ENCODE measurements around the gene RPL41. TPM values are rescaled to one million over a fixed set of nuclear protein-coding genes. Genes with fewer than 3 reads are reported as not detected.
A peak's percentile ranks its signal among the peaks of the same experiment; 100 is the strongest.
"Not testable (repeated sequence)": the region's sequence is repeated elsewhere in the genome, so short reads cannot be mapped to it uniquely, and the experiment has no call there.

Gene RPL41
- total RNA-seq, 2 experiments from 2014 or later = 3,940 to 4,815 TPM

DNA sequence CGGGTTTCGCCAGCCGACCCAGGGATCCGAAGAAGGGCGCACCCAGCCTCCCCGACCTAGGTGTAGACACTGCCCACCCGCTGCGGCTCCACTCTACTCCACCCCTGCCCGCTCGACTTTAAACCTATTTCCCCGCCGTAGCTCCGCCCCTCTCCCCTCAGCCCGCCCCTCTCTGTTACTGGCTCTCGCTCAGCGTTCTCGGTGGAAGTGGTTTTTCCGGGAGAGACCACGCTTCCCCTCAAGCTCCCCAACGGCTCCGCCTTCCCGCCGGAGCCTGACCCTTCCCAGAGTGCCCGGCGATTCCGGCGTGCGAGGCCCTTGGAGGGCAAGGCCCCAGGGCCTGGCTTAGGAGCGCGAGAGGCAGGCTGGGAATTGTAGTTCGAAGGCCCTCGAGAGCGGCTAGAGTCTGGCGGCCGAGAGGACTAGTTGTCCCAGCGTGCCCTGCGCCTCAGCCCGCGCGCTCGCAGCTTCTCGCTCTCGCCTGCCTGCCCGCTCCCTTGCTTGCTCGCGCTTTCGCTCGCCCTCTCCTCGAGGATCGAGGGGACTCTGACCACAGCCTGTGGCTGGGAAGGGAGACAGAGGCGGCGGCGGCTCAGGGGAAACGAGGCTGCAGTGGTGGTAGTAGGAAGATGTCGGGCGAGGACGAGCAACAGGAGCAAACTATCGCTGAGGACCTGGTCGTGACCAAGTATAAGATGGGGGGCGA lies 12.2 kb upstream of the RPL41 start, which contains the start of gene PA2G4:
PA2G4 (plus strand) TSS at position 451 of the 706 bp plus-strand sequence; CDS start at position 630, 179 bp downstream.
- POLR2A ChIA-PET = interaction anchor here (0.9 to 2.0 kb wide), 5 partner anchors 8 to 85 kb away, joined by 3 to 10 read pairs (median 4); partner anchors contain the start of genes SMARCC2 and ZC3H10
- peaks cover 62% of the 10 kb centered on the region for H3K4me1 Mint-ChIP-seq

GRCh38 chr12:56104815-56105608 lies 11.4 kb upstream of the RPL41 start:
- Mint-ChIP-seq H3K27me3 (no peaks in the 10 kb centered on the region), H3K9me3 (no peaks in the 10 kb centered on the region), H3K4me1 (peaks cover 60% of the 10 kb centered on the region), H3K27ac (peak overlapping the region; percentile 98), H3K36me3 (ENCODE audit: low read depth) (peaks cover 52% of the 10 kb centered on the region), H3K4me3 (peak overlapping the region; percentile 99)
- peak; percentile 28 for DNase-seq
- POLR2A ChIA-PET = interaction anchor here (0.6 to 2.0 kb wide), 6 partner anchors 10 to 85 kb away, joined by 3 to 10 read pairs (median 4); partner anchors contain the start of genes ERBB3, SMARCC2 and ZC3H10
- CTCF ChIA-PET = interaction anchor here (0.6 to 5.5 kb wide), 11 partner anchors 12 to 1645 kb away, joined by 3 to 41 read pairs (median 4); partner anchors contain the start of genes ERBB3, RPL41, SMARCC2 and SUOX

More for the DNA sequence above, 12.2 kb upstream of the RPL41 start, which contains the start of gene PA2G4:
- peak; percentile 99 for DNase-seq
- peaks cover 48% of the 10 kb centered on the region for H3K36me3 Mint-ChIP-seq (ENCODE audit: low read depth)
- peak within 1 kb of the TSS; percentile 98 for H3K27ac Mint-ChIP-seq
- CTCF ChIA-PET = interaction anchor here (0.6 to 5.5 kb wide), 13 partner anchors 13 to 1645 kb away, joined by 3 to 41 read pairs (median 4); partner anchors contain the start of genes ERBB3, RPL41, SMARCC2 and SUOX
- H3K9me3 Mint-ChIP-seq = no peaks in the 10 kb centered on the region
- H3K27me3 Mint-ChIP-seq = no peaks in the 10 kb centered on the region
- H3K4me3 Mint-ChIP-seq = peak within 1 kb of the TSS; percentile 99

DNA sequence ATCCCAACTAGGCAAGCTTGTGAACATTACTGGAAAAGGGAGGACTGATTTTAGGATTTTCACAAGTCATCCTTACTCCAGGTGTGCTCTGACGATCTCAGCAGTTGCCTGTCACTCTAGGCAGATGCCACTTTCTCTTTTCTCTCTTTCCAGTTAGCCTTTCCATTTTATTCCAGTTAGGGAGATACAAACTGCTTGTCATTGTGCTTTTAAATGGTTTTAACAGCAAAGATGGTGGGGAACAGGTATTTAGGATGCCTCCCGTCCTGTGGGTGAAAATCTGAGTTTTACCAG lies 10.9 kb upstream of the RPL41 start:
- H3K36me3 Mint-ChIP-seq (ENCODE audit: low read depth) = peaks cover 56% of the 10 kb centered on the region
- H3K27ac Mint-ChIP-seq = peak overlapping the region; percentile 98
- peaks cover 59% of the 10 kb centered on the region for H3K4me1 Mint-ChIP-seq
- H3K27me3 Mint-ChIP-seq = no peaks in the 10 kb centered on the region
- POLR2A ChIA-PET = interaction anchor here (0.6 to 0.9 kb wide), 2 partner anchors 10 to 26 kb away, joined by 3 read pairs; partner anchors contain the start of gene ERBB3
- no peaks in the 10 kb centered on the region for H3K9me3 Mint-ChIP-seq
- CTCF ChIA-PET = interaction anchor here (0.8 to 5.5 kb wide), 3 partner anchors 12 to 110 kb away, joined by 3 to 41 read pairs (median 6); partner anchors contain the start of genes RPL41 and ZC3H10
- DNase-seq = no peak
- H3K4me3 Mint-ChIP-seq = peak overlapping the region; percentile 99

- POLR2A ChIA-PET = no interaction called here
- H3K9me3 Mint-ChIP-seq = no peaks in the 10 kb centered on the region
- CTCF ChIA-PET = interaction anchor here (1.0 to 2.7 kb wide), 5 partner anchors 11 to 111 kb away, joined by 3 to 13 read pairs (median 7); partner anchors contain the start of genes ESYT1, SMARCC2, SUOX and ZC3H10
- DNase-seq = no peak
- H3K27me3 Mint-ChIP-seq = no peaks in the 10 kb centered on the region
- H3K4me3 Mint-ChIP-seq = no peak overlapping the region
- H3K27ac Mint-ChIP-seq = no peak overlapping the region
- H3K36me3 Mint-ChIP-seq (ENCODE audit: low read depth) = peaks cover 67% of the 10 kb centered on the region
- peaks cover 48% of the 10 kb centered on the region for H3K4me1 Mint-ChIP-seq
Measured at GRCh38 chr12:56107242-56107641, 9.2 kb upstream of the RPL41 start.

- H3K27ac Mint-ChIP-seq = no peak overlapping the region
- POLR2A ChIA-PET = no interaction called here
- H3K36me3 Mint-ChIP-seq (ENCODE audit: low read depth) = peaks cover 76% of the 10 kb centered on the region
- CTCF ChIA-PET = interaction anchor here (1.5 kb wide), 1 partner anchor 64 kb away, joined by 3 read pairs; no protein-coding TSS in a partner anchor
- no peak for DNase-seq
- peaks cover 43% of the 10 kb centered on the region for H3K4me1 Mint-ChIP-seq
- no peak overlapping the region for H3K4me3 Mint-ChIP-seq
- no peaks in the 10 kb centered on the region for H3K9me3 Mint-ChIP-seq
- no peaks in the 10 kb centered on the region for H3K27me3 Mint-ChIP-seq
Measured at GRCh38 chr12:56110571-56110970, 5.9 kb upstream of the RPL41 start.

DNA sequence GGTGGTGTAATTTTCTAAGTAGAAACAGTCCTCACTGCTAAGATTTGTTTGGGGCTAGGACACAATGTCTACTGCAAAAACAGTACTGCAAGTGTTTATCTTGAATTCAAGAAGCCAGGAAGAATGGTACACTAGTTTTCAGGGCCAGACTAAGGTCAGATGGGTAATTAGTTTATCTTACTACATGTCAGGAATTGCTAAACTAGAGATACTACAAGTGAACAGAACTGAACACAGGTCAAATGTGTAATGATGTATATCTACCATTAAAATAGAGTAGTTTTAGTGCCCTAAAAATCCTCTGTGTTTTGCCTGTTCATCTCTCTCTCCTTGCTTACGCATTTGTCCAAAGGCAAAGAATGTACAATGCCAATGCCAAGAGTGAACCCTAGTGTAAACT lies 2.3 kb upstream of the RPL41 start:
- Mint-ChIP-seq H3K27ac (no peak overlapping the region), H3K36me3 (ENCODE audit: low read depth) (peaks cover 61% of the 10 kb centered on the region), H3K27me3 (no peaks in the 10 kb centered on the region), H3K9me3 (no peaks in the 10 kb centered on the region), H3K4me1 (peaks cover 34% of the 10 kb centered on the region), H3K4me3 (no peak overlapping the region)
- POLR2A ChIA-PET = no interaction called here
- DNase-seq = no peak
- CTCF ChIA-PET = interaction anchor here (1.0 to 1.7 kb wide), 2 partner anchors 14 to 390 kb away, joined by 4 read pairs; partner anchors contain the start of gene ESYT1

GRCh38 chr12:56115329-56115728 lies 1.1 kb upstream of the RPL41 start:
- H3K4me1 Mint-ChIP-seq = peaks cover 44% of the 10 kb centered on the region
- POLR2A ChIA-PET = interaction anchor here (0.7 to 1.9 kb wide), 2 partner anchors 10 to 12 kb away, joined by 3 to 10 read pairs; partner anchors contain the start of gene PA2G4

GRCh38 chr12:56117082-56117706 lies 761 bp downstream of the RPL41 start:
- peaks cover 51% of the 10 kb centered on the region for H3K36me3 Mint-ChIP-seq (ENCODE audit: low read depth)
- CTCF ChIA-PET = interaction anchor here (0.6 to 7.8 kb wide), 8 partner anchors 9 to 80 kb away, joined by 3 to 90 read pairs (median 12); partner anchors contain the start of genes ESYT1, MYL6, MYL6B and PA2G4
- not testable (repeated sequence) for DNase-seq, H3K9me3 Mint-ChIP-seq, H3K27me3 Mint-ChIP-seq
- peak overlapping the region; percentile 97 for H3K27ac Mint-ChIP-seq
- H3K4me1 Mint-ChIP-seq = peaks cover 40% of the 10 kb centered on the region
- POLR2A ChIA-PET = interaction anchor here (1.3 to 1.4 kb wide), 2 partner anchors 10 to 35 kb away, joined by 3 to 12 read pairs; partner anchors contain the start of genes ESYT1 and MYL6B
- peak overlapping the region; percentile 95 for H3K4me3 Mint-ChIP-seq

More at GRCh38 chr12:56115329-56115728, 1.1 kb upstream of the RPL41 start:
- CTCF ChIA-PET = interaction anchor here (0.6 to 7.8 kb wide), 5 partner anchors 12 to 611 kb away, joined by 4 to 90 read pairs (median 41); partner anchors contain the start of genes ESYT1, PA2G4 and SMARCC2
- Mint-ChIP-seq H3K27me3 (no peaks in the 10 kb centered on the region), H3K36me3 (ENCODE audit: low read depth) (peaks cover 52% of the 10 kb centered on the region), H3K27ac (peak overlapping the region; percentile 97), H3K4me3 (peak overlapping the region; percentile 95), H3K9me3 (no peaks in the 10 kb centered on the region)
- no peak for DNase-seq

DNA sequence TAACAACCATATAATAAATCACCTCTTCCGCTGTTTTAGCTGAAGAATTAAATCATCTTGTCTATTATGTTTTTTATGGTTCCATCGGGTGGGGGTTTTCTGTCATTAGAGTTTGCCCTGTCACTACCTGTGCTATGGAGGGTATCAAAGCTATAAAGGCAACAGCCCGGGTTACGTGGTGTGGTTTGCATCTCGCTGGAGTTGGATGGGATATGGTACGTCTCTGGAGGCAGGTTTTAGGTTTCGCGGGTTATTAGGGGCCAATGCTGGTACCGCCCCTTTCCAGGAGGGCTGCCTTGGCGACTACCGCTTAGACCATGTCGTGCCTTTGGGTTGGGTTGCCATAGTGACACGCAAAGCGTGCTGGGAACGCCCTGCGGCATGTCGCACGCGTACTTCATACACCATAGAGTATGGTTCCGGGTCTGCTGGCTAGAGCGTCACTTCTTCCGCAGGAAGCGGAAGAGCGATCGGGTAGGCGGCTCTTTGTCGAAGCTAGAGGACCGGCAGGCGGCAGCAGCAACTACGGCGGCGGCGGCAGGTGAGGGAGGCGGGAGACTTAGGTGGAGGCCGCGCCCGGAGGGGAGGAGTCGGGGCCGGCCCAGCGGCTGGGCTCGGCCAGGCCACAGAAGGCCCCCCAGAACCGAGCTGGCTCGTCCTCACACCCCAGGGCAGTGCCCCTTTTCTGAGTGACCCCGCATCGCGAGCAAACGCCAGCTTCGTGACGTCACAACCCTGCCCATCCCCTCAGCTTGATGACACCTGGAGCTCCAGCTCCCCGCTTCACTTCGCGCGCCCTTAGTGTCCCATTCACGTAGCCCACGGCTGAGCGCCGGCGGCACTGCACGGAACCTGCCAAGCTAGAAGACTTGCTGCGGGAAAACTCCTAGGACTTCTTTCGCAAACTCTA lies 1.6 kb downstream of the RPL41 start, which contains the start of gene ZC3H10:
ZC3H10 (plus strand) TSS at position 489 of the 910 bp plus-strand sequence. CDS start 2,297 bp downstream, outside the sequence.
- POLR2A ChIA-PET = interaction anchor here (0.6 to 1.7 kb wide), 8 partner anchors 9 to 241 kb away, joined by 3 to 12 read pairs (median 4); partner anchors contain the start of genes ESYT1, MYL6B, PA2G4 and SMARCC2
- peak; percentile 99 for DNase-seq
- peak within 1 kb of the TSS; percentile 97 for H3K27ac Mint-ChIP-seq
- CTCF ChIA-PET = interaction anchor here (0.6 to 7.8 kb wide), 31 partner anchors 10 to 568 kb away, joined by 3 to 90 read pairs (median 4); partner anchors contain the start of genes CNPY2, ESYT1, MYL6 and MYL6B
- H3K4me3 Mint-ChIP-seq = peak within 1 kb of the TSS; percentile 95
- peaks cover 43% of the 10 kb centered on the region for H3K36me3 Mint-ChIP-seq (ENCODE audit: low read depth)
- H3K27me3 Mint-ChIP-seq = no peaks in the 10 kb centered on the region
- no peaks in the 10 kb centered on the region for H3K9me3 Mint-ChIP-seq
- peaks cover 37% of the 10 kb centered on the region for H3K4me1 Mint-ChIP-seq

- POLR2A ChIA-PET = interaction anchor here (0.7 to 1.7 kb wide), 6 partner anchors 9 to 110 kb away, joined by 3 to 12 read pairs (median 4); partner anchors contain the start of genes ESYT1, MYL6B, PA2G4 and SMARCC2
- no peaks in the 10 kb centered on the region for H3K9me3 Mint-ChIP-seq
- H3K4me3 Mint-ChIP-seq = peak overlapping the region; percentile 95
- CTCF ChIA-PET = interaction anchor here (0.7 to 7.8 kb wide), 29 partner anchors 10 to 567 kb away, joined by 3 to 90 read pairs (median 4); partner anchors contain the start of genes CNPY2, COQ10A, ESYT1 and MYL6
- DNase-seq = no peak
- peaks cover 39% of the 10 kb centered on the region for H3K4me1 Mint-ChIP-seq
- peak overlapping the region; percentile 97 for H3K27ac Mint-ChIP-seq
- no peaks in the 10 kb centered on the region for H3K27me3 Mint-ChIP-seq
- H3K36me3 Mint-ChIP-seq (ENCODE audit: low read depth) = peaks cover 37% of the 10 kb centered on the region
Measured at GRCh38 chr12:56118688-56119357, 2.4 kb downstream of the RPL41 start.

All from activated CD4-positive, alpha-beta T cell treated with anti-CD3 and anti-CD28 coated beads, Interleukin-2, amount 10 ng/mL, durations not matched to agents 7 days and 5 days (primary cell).